Esophagus muscularis mucosa (tissue), 4 donors: Measurements from ENCODE around the gene MPHOSPH8. TPM values are rescaled to one million over a fixed set of nuclear protein-coding genes. Genes with fewer than 3 reads are reported as not detected.

Experiments
- DNase-seq: peaks from one replicate; pipeline ENCODE4 v3.0.0-alpha.2; 2017; ENCODE audit errors: extremely low spot score
- H3K27ac ChIP-seq, 4 donors: fragments of 200-600 bp; sonication (generic); replicated peaks in 1 of 4; 1 replicate in 3 of 4; 2 replicates in 1 of 4; pipeline ENCODE4 v1.5.1; 2016 to 2019; ENCODE audit warnings: mild to moderate bottlenecking in 1 of 4
- H3K27me3 ChIP-seq, 4 donors: fragments of 200-600 bp; sonication (generic); one replicate each; pipeline versions ENCODE4 v1.5.1 to v1.6.0; 2016 to 2019
- H3K36me3 ChIP-seq, 4 donors: fragments of 200-600 bp; sonication (generic); one replicate each; pipeline ENCODE4 v1.5.1; 2016 to 2019
- H3K4me1 ChIP-seq, 4 donors: fragments of 200-600 bp; sonication (generic); one replicate each; pipeline ENCODE4 v1.5.1; 2016 to 2019
- H3K4me3 ChIP-seq, 4 donors: fragments of 200-600 bp; sonication (generic); 1 replicate in 2 of 4; 2 replicates in 2 of 4; pipeline ENCODE4 v1.5.1; 2016 to 2019; ENCODE audit warnings: mild to moderate bottlenecking in 4 of 4, moderate library complexity in 1 of 4
- H3K9me3 ChIP-seq, 4 donors: fragments of 200-600 bp; sonication (generic); 1 replicate in 3 of 4; 2 replicates in 1 of 4; pipeline ENCODE4 v1.5.1; 2016 to 2019
- CTCF ChIP-seq, 3 experiments: fragments of 200-600 bp in 2 of 3; fragments of 450-650 bp in 1 of 3; sonication (generic) in 2 of 3; IDR thresholded peaks; one replicate each; pipeline ENCODE4 v1.5.1; 2017 to 2019; ENCODE audit warnings: antibody characterized with exemption in 3 of 3, mild to moderate bottlenecking in 2 of 3, moderate library complexity in 1 of 3
- EP300 ChIP-seq: sonication (generic); formaldehyde crosslinking; IDR thresholded peaks from one replicate; pipeline ENCODE4 v1.6.1; 2017; ENCODE audit warnings: antibody characterized with exemption
- POLR2A ChIP-seq: fragments of 450-650 bp; IDR thresholded peaks from one replicate; pipeline ENCODE4 v1.6.1; 2017; ENCODE audit warnings: antibody characterized with exemption, moderate library complexity, mild to moderate bottlenecking, low read depth
- POLR2AphosphoS5 ChIP-seq, 2 donors: sonication (generic); formaldehyde crosslinking; IDR thresholded peaks; one replicate each; pipeline ENCODE4 v1.6.1; 2017; ENCODE audit warnings: antibody characterized with exemption in 2 of 2
- WGBS: methylation state at CpG from one replicate; pipeline ENCODE4 v1.1.5; 2018; 5-methylcytosine and 5-hydroxymethylcytosine counted together
- intact Hi-C: fragments of 100-400 bp; cut with DNase I; formaldehyde crosslinking; loops from one replicate; pipeline ENCODE4 v1.15.1; 2023
- total RNA-seq, 4 donors: library from RNA; depleted of rRNA; stranded (reverse); fragments of >200 nt; gene quantifications; one replicate each; pipeline versions ENCODE4 v1.1.0 to v1.2.1, GENCODE V29; 2016

Gene MPHOSPH8
- total RNA-seq, 4 donors from 2014 or later = 34.1 to 40.3 (median 39.0) TPM

DNA sequence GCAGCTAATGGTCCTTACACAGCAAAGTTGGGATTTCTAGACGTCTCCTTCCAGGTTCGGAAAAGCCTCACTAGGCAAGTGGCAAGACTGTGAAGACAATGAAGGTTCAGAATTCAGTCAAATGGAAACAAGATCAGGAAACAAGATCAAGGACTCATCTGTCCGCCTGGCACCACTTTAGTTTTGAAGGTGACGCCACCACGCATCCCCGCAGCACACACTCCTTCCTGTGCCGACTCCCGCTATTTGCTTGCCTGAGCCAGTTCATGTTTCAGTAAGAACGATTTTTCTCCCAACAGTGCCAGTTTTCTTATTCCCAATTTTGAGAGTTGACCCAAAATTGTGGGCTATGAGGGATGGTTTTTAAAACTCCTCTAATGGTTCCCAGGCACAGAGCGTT is 41.4 kb downstream of the MPHOSPH8 start:
- no peak for DNase-seq
- Histone ChIP-seq H3K4me3 (no peak overlapping the region), H3K36me3 (peaks cover 25 to 78% (median 60%) of the 10 kb centered on the region in 4 donors), H3K27ac (no peak overlapping the region), H3K27me3 (no peaks in the 10 kb centered on the region), H3K9me3 (no peaks in the 10 kb centered on the region), H3K4me1 (no peaks in the 10 kb centered on the region)
- TF ChIP-seq POLR2AphosphoS5 (IDR thresholded peaks at IDR 0.05) = no peak
- TF ChIP-seq CTCF (IDR thresholded peaks at IDR 0.05) = no peak
- no peak for TF ChIP-seq EP300
- TF ChIP-seq POLR2A = no peak
- WGBS = 94% methylated on average over 10 of the region's 10 CpGs
- intact Hi-C loops = loop anchor here (10.0 kb wide), 2 partner anchors 110 to 190 kb away; partner anchors contain the start of genes PSPC1 and ZMYM5

- 91% methylated on average over 3 of the region's 3 CpGs for WGBS
- Histone ChIP-seq H3K27me3 (no peaks in the 10 kb centered on the region), H3K4me3 (no peak overlapping the region), H3K9me3 (no peaks in the 10 kb centered on the region), H3K27ac (no peak overlapping the region), H3K4me1 (peaks cover 0 to 4% (median 0%) of the 10 kb centered on the region in 4 donors), H3K36me3 (peaks cover 19 to 66% (median 48%) of the 10 kb centered on the region in 4 donors)
- TF ChIP-seq POLR2A = no peak
- no peak for TF ChIP-seq CTCF (IDR thresholded peaks at IDR 0.05)
- no peak for TF ChIP-seq POLR2AphosphoS5 (IDR thresholded peaks at IDR 0.05)
- no peak for TF ChIP-seq EP300
- no peak for DNase-seq
- intact Hi-C loops = loop anchor here (10.0 kb wide), 2 partner anchors 109 to 189 kb away; partner anchors contain the start of genes PSPC1 and ZMYM5
These were observed 42.7 kb downstream of the MPHOSPH8 start for GRCh38 chr13:19676168-19676567.

DNA sequence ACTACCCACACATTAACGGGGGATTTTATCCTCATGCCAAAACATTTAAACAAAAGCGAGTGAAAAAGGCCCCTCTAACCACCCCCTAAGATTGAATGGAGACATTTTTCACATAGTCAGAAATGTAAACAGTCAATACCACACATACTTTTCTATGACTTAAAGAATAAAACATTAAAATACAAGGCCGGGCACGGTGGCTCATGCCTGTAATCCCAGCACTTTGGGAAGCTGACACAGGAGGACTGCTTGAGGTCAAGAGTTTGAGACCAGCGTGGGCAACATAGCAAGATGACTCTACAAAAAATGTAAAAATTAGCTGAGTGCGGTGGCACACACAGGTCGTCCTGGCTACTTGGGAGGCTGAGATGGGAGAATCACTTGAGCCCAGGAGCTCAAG is 47.3 kb downstream of the MPHOSPH8 start:
- 71% methylated on average over 7 of the region's 7 CpGs for WGBS
- Histone ChIP-seq H3K27ac (no peak overlapping the region), H3K36me3 (peaks cover 0 to 21% (median 6%) of the 10 kb centered on the region in 4 donors), H3K9me3 (no peaks in the 10 kb centered on the region), H3K4me1 (peaks cover 0 to 4% (median 2%) of the 10 kb centered on the region in 4 donors), H3K4me3 (no peak overlapping the region), H3K27me3 (no peaks in the 10 kb centered on the region)
- DNase-seq = no peak
- no peak for TF ChIP-seq POLR2A
- intact Hi-C loops = no loop called here

- TF ChIP-seq POLR2AphosphoS5 (IDR thresholded peaks at IDR 0.05) (no peak), EP300 (no peak), CTCF (IDR thresholded peaks at IDR 0.05) (no peak), POLR2A (no peak)
- no peak for DNase-seq
- H3K4me3 ChIP-seq = no peak overlapping the region
- 69% methylated on average over 2 of the region's 2 CpGs for WGBS
- no peaks in the 10 kb centered on the region for H3K9me3 ChIP-seq
- intact Hi-C loops = no loop called here
- H3K4me1 ChIP-seq = peaks cover 0 to 4% (median 2%) of the 10 kb centered on the region in 4 donors
- H3K36me3 ChIP-seq = peaks cover 0 to 15% (median 2%) of the 10 kb centered on the region in 4 donors
- H3K27ac ChIP-seq = no peak overlapping the region
- no peaks in the 10 kb centered on the region for H3K27me3 ChIP-seq
These were observed 48.1 kb downstream of the MPHOSPH8 start for GRCh38 chr13:19681517-19681916.

- intact Hi-C loops = no loop called here
- Histone ChIP-seq H3K4me1 (peaks cover 0 to 4% (median 2%) of the 10 kb centered on the region in 4 donors), H3K36me3 (no peaks in the 10 kb centered on the region), H3K27ac (no peak overlapping the region), H3K9me3 (no peaks in the 10 kb centered on the region), H3K27me3 (no peaks in the 10 kb centered on the region), H3K4me3 (no peak overlapping the region)
- no peak for DNase-seq
- TF ChIP-seq POLR2AphosphoS5 (IDR thresholded peaks at IDR 0.05) = no peak
- TF ChIP-seq POLR2A = no peak
- TF ChIP-seq EP300 = no peak
- TF ChIP-seq CTCF (IDR thresholded peaks at IDR 0.05) = no peak
- WGBS = 78% methylated on average over 5 of the region's 5 CpGs
These were observed 51.6 kb downstream of the MPHOSPH8 start for GRCh38 chr13:19685034-19685433.
